GM23338 (cell line): ENCODE results near the gene CD82. TPM values are rescaled to one million over a fixed set of nuclear protein-coding genes. Genes with fewer than 3 reads are reported as not detected.

Experiments
- ATAC-seq: fragments of 200-7000 bp; cut with Tn5 transposase; 3 replicates; pipeline ENCODE4 v1.9.1; 2020
- DNase-seq: peaks from one replicate; pipeline ENCODE4 v3.0.0-alpha.2; 2015; ENCODE audit warnings: low spot score
- H2AFZ ChIP-seq: fragments of 200-600 bp; sonication (generic); 2 replicates; pipeline ENCODE4 v1.8.0; 2016; ENCODE audit warnings: antibody characterized with exemption, mild to moderate bottlenecking, moderate library complexity
- H3F3A ChIP-seq: fragments of 200-600 bp; sonication (generic); replicated peaks from 2 replicates; pipeline ENCODE4 v1.8.0; 2017; ENCODE audit warnings: antibody characterized with exemption, mixed run types, low read depth
- H3K27ac ChIP-seq: fragments of 200-600 bp; sonication (generic); 2 replicates; pipeline ENCODE4 v1.6.1; 2016; ENCODE audit warnings: low read depth
- H3K27me3 ChIP-seq: fragments of 200-600 bp; sonication (generic); 2 replicates; pipeline ENCODE4 v1.8.0; 2016; ENCODE audit warnings: mild to moderate bottlenecking, mixed run types, moderate library complexity; ENCODE audit not compliant: insufficient read depth
- H3K36me3 ChIP-seq: fragments of 200-600 bp; sonication (generic); 2 replicates; pipeline ENCODE4 v1.8.0; 2016; ENCODE audit warnings: mild to moderate bottlenecking; ENCODE audit not compliant: insufficient read depth
- H3K4me1 ChIP-seq: fragments of 200-600 bp; sonication (generic); 2 replicates; pipeline ENCODE4 v1.8.0; 2016; ENCODE audit warnings: mild to moderate bottlenecking, moderate library complexity; ENCODE audit not compliant: insufficient read depth
- H3K4me2 ChIP-seq: fragments of 200-600 bp; sonication (generic); 2 replicates; pipeline ENCODE4 v1.7.1; 2017; ENCODE audit warnings: mixed run types
- H3K4me3 ChIP-seq: fragments of 200-600 bp; sonication (generic); 2 replicates; pipeline ENCODE4 v1.6.1; 2016; ENCODE audit warnings: mixed run types
- H3K79me2 ChIP-seq: fragments of 200-600 bp; sonication (generic); replicated peaks from 2 replicates; pipeline ENCODE4 v1.8.0; 2017; ENCODE audit warnings: mild to moderate bottlenecking; ENCODE audit not compliant: insufficient read depth
- H3K9me2 ChIP-seq: fragments of 200-600 bp; sonication (generic); 2 replicates; pipeline ENCODE4 v1.8.0; 2017; ENCODE audit not compliant: insufficient read depth
- H4K20me1 ChIP-seq: fragments of 200-600 bp; sonication (generic); replicated peaks from 2 replicates; pipeline ENCODE4 v1.8.0; 2017; ENCODE audit warnings: mild to moderate bottlenecking; ENCODE audit not compliant: insufficient read depth
- H3K27ac Mint-ChIP-seq: 2 replicates; pipeline ENCODE4 v1.8.0; 2020; ENCODE audit warnings: inconsistent platforms, mild to moderate bottlenecking, moderate library complexity, mixed read lengths
- H3K27me3 Mint-ChIP-seq: 3 replicates; pipeline ENCODE4 v1.8.0; 2022; ENCODE audit warnings: low read depth, mild to moderate bottlenecking, moderate library complexity, mixed read lengths, inconsistent platforms; ENCODE audit not compliant: insufficient read depth, poor library complexity
- H3K36me3 Mint-ChIP-seq: 3 replicates; pipeline ENCODE4 v1.8.0; 2021; ENCODE audit warnings: low read depth, mild to moderate bottlenecking, inconsistent platforms, moderate library complexity, mixed read lengths
- H3K4me1 Mint-ChIP-seq: 3 replicates; pipeline ENCODE4 v1.8.0; 2020; ENCODE audit warnings: mild to moderate bottlenecking, inconsistent platforms, mixed read lengths
- H3K4me3 Mint-ChIP-seq: 3 replicates; pipeline ENCODE4 v1.8.0; 2021; ENCODE audit warnings: moderate library complexity, mild to moderate bottlenecking, inconsistent platforms, mixed read lengths
- H3K9me3 Mint-ChIP-seq: 3 replicates; pipeline ENCODE4 v1.8.0; 2020; ENCODE audit warnings: moderate library complexity, mild to moderate bottlenecking, inconsistent platforms, mixed read lengths
- CREB1 ChIP-seq: fragments of 250-450 bp; sonication (Bioruptor Pico); IDR thresholded peaks from 2 replicates; pipeline ENCODE4 v1.5.0; 2020; ENCODE audit warnings: low read depth, mild to moderate bottlenecking, moderate library complexity
- EZH2phosphoT487 ChIP-seq: fragments of 200-600 bp; sonication (generic); IDR thresholded peaks from one replicate; pipeline ENCODE4 v1.8.1; 2018; ENCODE audit warnings: antibody characterized with exemption; ENCODE audit not compliant: unreplicated experiment
- JUNB ChIP-seq: IDR thresholded peaks from one replicate; pipeline ENCODE4 v1.6.1; 2016; ENCODE audit warnings: antibody characterized with exemption; ENCODE audit not compliant: unreplicated experiment
- NANOG ChIP-seq: IDR thresholded peaks from 2 replicates; pipeline ENCODE4 v1.6.1; 2016; ENCODE audit warnings: antibody characterized with exemption, borderline replicate concordance
- POLR2AphosphoS5 ChIP-seq: IDR thresholded peaks from 2 replicates; pipeline ENCODE4 v1.6.1; 2016; ENCODE audit warnings: antibody characterized with exemption, low read depth
- STAT1 ChIP-seq: IDR thresholded peaks from one replicate; pipeline ENCODE4 v1.6.1; 2016; ENCODE audit warnings: antibody characterized with exemption; ENCODE audit not compliant: unreplicated experiment
- ZNF331 ChIP-seq: fragments of 250-450 bp; sonication (Bioruptor Pico); IDR thresholded peaks from 2 replicates; pipeline ENCODE4 v1.5.0; 2020; ENCODE audit warnings: low read depth, mild to moderate bottlenecking, moderate library complexity
- long read RNA-seq: library from polyadenylated mRNA; unstranded; transcript quantifications from one replicate; pipeline ENCODE4 v2.0.0, GENCODE V29; 2020; ENCODE audit not compliant: unreplicated experiment
- polyA plus RNA-seq: library from polyadenylated mRNA; unstranded; fragments of >200 nt; fragmentation: Nextera tagmentation; extraction: Ambion mirVana; gene quantifications from 2 replicates; pipeline ENCODE4 v1.2.1, GENCODE V29; 2016
- total RNA-seq: library from RNA; depleted of rRNA; stranded (reverse); fragments of >200 nt; shearing (Covaris generic); gene quantifications from 2 replicates; pipeline ENCODE4 v1.2.3, GENCODE V29; 2014; rRNA removed
- TF ChIP-seq, protein P1 (sequence below): IDR thresholded peaks from one replicate; pipeline ENCODE4 v1.6.1; 2018; ENCODE audit warnings: antibody characterized with exemption; ENCODE audit not compliant: unreplicated experiment
- TF ChIP-seq, protein P2 (sequence below): fragments of 250-450 bp; sonication (Bioruptor Pico); IDR thresholded peaks from 2 replicates; pipeline ENCODE4 v1.5.0; 2020; ENCODE audit warnings: mild to moderate bottlenecking, moderate library complexity

The CD82 gene
- total RNA-seq, result 4.9 and 9.6 TPM in 2 replicates
- polyA plus RNA-seq, result 4.4 and 5.5 TPM in 2 replicates
- long read RNA-seq, transcript CD82-201 (10 exons, 2,289 nt), result major isoform, 9 of 10 reads
- long read RNA-seq, partial matches to known transcripts, result 0 of 10 reads
- long read RNA-seq, other reads (novel, unspliced or antisense), result 1 of 10 reads

DNA sequence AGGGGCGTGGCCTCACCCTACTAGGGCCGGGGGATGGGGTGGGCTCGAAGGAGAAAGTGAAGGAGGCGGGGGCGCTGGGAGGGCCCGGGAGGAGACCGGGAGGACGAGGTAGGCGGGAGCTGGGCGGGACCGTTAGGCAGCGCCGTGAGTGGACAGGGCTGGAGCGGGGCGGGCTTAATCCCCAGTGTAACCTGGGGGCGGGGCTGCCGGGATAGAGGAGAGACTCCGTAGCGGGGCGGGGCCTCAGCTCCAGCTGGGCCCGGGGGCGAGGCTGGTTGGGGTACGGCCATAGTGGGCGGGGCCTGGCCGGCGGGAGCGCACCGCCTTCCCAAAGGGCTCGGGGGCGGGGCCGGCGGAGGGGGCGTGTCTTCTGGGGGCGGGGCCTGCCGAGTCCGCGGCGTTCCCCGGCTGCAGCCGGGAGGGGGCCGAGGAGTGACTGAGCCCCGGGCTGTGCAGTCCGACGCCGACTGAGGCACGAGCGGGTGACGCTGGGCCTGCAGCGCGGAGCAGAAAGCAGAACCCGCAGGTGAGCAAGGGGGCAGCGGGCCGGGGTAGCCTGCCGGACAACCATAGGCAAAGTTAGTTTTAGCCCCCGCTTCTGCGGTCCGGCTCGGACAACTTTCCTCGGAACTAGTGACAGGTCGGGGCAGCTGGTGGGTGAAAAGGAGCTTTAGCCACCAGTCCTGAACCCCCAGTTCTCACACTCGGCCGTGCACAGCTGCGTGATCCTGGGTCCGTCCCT lies at the start of gene CD82:
TSS of gene CD82 (plus strand) at position 453 of the 742 bp plus-strand sequence. CDS start 29,000 bp downstream, outside the sequence.
- peak within 1 kb of the TSS; percentile 96 for H2AFZ ChIP-seq
- H3K27ac ChIP-seq, result no peak within 1 kb of the TSS
- H3K27me3 Mint-ChIP-seq, result peaks cover 22% of the 10 kb centered on the region

GRCh38 chr11:44516688-44517507 lies 48.6 kb upstream of the CD82 start:
- Histone ChIP-seq H3K36me3 (no peaks in the 10 kb centered on the region), H3K79me2 (no peaks in the 10 kb centered on the region), H3K27me3 (no peaks in the 10 kb centered on the region), H3F3A (no peaks in the 10 kb centered on the region), H3K27ac (no peak overlapping the region), H2AFZ (no peak overlapping the region), H4K20me1 (no peaks in the 10 kb centered on the region), H3K9me2 (no peaks in the 10 kb centered on the region), H3K4me2 (no peak overlapping the region), H3K4me3 (no peak overlapping the region), H3K4me1 (no peaks in the 10 kb centered on the region)
- no peaks in the 10 kb centered on the region for H3K9me3 Mint-ChIP-seq
- H3K4me1 Mint-ChIP-seq, result no peaks in the 10 kb centered on the region; the same call in 2 of the 3 replicates
- ATAC-seq (no peak), DNase-seq (no peak)
- no peak overlapping the region for H3K4me3 Mint-ChIP-seq
- no peak overlapping the region for H3K27ac Mint-ChIP-seq
- H3K36me3 Mint-ChIP-seq, result no peaks in the 10 kb centered on the region; the same call in 2 of the 3 replicates
- H3K27me3 Mint-ChIP-seq, result peaks cover 2% of the 10 kb centered on the region
- TF ChIP-seq STAT1, result no peak
- no peak for TF ChIP-seq NANOG
- TF ChIP-seq, protein P1, sequence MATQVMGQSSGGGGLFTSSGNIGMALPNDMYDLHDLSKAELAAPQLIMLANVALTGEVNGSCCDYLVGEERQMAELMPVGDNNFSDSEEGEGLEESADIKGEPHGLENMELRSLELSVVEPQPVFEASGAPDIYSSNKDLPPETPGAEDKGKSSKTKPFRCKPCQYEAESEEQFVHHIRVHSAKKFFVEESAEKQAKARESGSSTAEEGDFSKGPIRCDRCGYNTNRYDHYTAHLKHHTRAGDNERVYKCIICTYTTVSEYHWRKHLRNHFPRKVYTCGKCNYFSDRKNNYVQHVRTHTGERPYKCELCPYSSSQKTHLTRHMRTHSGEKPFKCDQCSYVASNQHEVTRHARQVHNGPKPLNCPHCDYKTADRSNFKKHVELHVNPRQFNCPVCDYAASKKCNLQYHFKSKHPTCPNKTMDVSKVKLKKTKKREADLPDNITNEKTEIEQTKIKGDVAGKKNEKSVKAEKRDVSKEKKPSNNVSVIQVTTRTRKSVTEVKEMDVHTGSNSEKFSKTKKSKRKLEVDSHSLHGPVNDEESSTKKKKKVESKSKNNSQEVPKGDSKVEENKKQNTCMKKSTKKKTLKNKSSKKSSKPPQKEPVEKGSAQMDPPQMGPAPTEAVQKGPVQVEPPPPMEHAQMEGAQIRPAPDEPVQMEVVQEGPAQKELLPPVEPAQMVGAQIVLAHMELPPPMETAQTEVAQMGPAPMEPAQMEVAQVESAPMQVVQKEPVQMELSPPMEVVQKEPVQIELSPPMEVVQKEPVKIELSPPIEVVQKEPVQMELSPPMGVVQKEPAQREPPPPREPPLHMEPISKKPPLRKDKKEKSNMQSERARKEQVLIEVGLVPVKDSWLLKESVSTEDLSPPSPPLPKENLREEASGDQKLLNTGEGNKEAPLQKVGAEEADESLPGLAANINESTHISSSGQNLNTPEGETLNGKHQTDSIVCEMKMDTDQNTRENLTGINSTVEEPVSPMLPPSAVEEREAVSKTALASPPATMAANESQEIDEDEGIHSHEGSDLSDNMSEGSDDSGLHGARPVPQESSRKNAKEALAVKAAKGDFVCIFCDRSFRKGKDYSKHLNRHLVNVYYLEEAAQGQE, result no peak
- TF ChIP-seq CREB1, result no peak
- TF ChIP-seq, protein P2, sequence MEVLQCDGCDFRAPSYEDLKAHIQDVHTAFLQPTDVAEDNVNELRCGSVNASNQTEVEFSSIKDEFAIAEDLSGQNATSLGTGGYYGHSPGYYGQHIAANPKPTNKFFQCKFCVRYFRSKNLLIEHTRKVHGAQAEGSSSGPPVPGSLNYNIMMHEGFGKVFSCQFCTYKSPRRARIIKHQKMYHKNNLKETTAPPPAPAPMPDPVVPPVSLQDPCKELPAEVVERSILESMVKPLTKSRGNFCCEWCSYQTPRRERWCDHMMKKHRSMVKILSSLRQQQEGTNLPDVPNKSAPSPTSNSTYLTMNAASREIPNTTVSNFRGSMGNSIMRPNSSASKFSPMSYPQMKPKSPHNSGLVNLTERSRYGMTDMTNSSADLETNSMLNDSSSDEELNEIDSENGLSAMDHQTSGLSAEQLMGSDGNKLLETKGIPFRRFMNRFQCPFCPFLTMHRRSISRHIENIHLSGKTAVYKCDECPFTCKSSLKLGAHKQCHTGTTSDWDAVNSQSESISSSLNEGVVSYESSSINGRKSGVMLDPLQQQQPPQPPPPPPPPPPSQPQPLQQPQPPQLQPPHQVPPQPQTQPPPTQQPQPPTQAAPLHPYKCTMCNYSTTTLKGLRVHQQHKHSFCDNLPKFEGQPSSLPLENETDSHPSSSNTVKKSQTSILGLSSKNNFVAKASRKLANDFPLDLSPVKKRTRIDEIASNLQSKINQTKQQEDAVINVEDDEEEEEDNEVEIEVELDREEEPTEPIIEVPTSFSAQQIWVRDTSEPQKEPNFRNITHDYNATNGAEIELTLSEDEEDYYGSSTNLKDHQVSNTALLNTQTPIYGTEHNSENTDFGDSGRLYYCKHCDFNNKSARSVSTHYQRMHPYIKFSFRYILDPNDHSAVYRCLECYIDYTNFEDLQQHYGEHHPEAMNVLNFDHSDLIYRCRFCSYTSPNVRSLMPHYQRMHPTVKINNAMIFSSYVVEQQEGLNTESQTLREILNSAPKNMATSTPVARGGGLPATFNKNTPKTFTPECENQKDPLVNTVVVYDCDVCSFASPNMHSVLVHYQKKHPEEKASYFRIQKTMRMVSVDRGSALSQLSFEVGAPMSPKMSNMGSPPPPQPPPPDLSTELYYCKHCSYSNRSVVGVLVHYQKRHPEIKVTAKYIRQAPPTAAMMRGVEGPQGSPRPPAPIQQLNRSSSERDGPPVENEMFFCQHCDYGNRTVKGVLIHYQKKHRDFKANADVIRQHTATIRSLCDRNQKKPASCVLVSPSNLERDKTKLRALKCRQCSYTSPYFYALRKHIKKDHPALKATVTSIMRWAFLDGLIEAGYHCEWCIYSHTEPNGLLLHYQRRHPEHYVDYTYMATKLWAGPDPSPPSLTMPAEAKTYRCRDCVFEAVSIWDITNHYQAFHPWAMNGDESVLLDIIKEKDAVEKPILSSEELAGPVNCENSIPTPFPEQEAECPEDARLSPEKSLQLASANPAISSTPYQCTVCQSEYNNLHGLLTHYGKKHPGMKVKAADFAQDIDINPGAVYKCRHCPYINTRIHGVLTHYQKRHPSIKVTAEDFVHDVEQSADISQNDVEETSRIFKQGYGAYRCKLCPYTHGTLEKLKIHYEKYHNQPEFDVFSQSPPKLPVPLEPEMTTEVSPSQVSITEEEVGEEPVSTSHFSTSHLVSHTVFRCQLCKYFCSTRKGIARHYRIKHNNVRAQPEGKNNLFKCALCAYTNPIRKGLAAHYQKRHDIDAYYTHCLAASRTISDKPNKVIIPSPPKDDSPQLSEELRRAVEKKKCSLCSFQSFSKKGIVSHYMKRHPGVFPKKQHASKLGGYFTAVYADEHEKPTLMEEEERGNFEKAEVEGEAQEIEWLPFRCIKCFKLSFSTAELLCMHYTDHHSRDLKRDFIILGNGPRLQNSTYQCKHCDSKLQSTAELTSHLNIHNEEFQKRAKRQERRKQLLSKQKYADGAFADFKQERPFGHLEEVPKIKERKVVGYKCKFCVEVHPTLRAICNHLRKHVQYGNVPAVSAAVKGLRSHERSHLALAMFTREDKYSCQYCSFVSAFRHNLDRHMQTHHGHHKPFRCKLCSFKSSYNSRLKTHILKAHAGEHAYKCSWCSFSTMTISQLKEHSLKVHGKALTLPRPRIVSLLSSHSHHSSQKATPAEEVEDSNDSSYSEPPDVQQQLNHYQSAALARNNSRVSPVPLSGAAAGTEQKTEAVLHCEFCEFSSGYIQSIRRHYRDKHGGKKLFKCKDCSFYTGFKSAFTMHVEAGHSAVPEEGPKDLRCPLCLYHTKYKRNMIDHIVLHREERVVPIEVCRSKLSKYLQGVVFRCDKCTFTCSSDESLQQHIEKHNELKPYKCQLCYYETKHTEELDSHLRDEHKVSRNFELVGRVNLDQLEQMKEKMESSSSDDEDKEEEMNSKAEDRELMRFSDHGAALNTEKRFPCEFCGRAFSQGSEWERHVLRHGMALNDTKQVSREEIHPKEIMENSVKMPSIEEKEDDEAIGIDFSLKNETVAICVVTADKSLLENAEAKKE (CRISPR knock-in tag), result no peak
- TF ChIP-seq JUNB, result no peak
- no peak for TF ChIP-seq POLR2AphosphoS5
- TF ChIP-seq ZNF331, result no peak

More for the DNA sequence above, at the start of gene CD82:
- Mint-ChIP-seq H3K27ac (no peak within 1 kb of the TSS), H3K4me1 (peaks cover 35% of the 10 kb centered on the region), H3K9me3 (no peaks in the 10 kb centered on the region), H3K4me3 (peak within 1 kb of the TSS; percentile 67), H3K36me3 (no peaks in the 10 kb centered on the region; the same call in 2 of the 3 replicates)
- H3K4me2 ChIP-seq, result peak within 1 kb of the TSS; percentile 96
- H3F3A ChIP-seq, result no peaks in the 10 kb centered on the region
- 0 out of 2 replicates have a peak, but pooled peaks cover 4% of the 10 kb centered on the region for H4K20me1 ChIP-seq
- no peak for TF ChIP-seq POLR2AphosphoS5
- TF ChIP-seq EZH2phosphoT487, result no peak
- no peak for TF ChIP-seq JUNB
- peaks cover 22% of the 10 kb centered on the region for H3K4me1 ChIP-seq
- peak; percentile 92 for ATAC-seq
- H3K27me3 ChIP-seq, result peaks cover 22% of the 10 kb centered on the region
- H3K36me3 ChIP-seq, result no peaks in the 10 kb centered on the region
- H3K9me2 ChIP-seq, result no peaks in the 10 kb centered on the region
- no peaks in the 10 kb centered on the region for H3K79me2 ChIP-seq
- peak within 1 kb of the TSS; percentile 86 for H3K4me3 ChIP-seq
- DNase-seq, result peak; percentile 100
